H1 (cell line): ENCODE data around the gene DCAF6. TPM values are rescaled to one million over a fixed set of nuclear protein-coding genes. Genes with fewer than 3 reads are reported as not detected.

Source experiments
- CTCF ChIA-PET: fragments of 300-600 bp; sonication (Branson Sonifier 250); formaldehyde crosslinking; loops from one replicate; lab custom pipeline; 2021; ENCODE audit not compliant: partially characterized antibody; lab: Charles Lee
- POLR2A ChIA-PET: fragments of 300-600 bp; sonication (Branson Sonifier 250); formaldehyde crosslinking; loops from one replicate; lab custom pipeline; 2021; ENCODE audit warnings: inconsistent platforms; ENCODE audit not compliant: partially characterized antibody; lab: Charles Lee
- DNase-seq, 2 experiments: peaks; one replicate each; pipeline versions ENCODE4 v3.0.0 to v3.0.0-alpha.2; 2010 to 2022; ENCODE audit warnings: low spot score in 2 of 2, low read depth in 1 of 2, mixed read lengths in 1 of 2
- FAIRE-seq: peaks from 2 replicates; lab custom pipeline; 2011; peaks lifted over from hg19 to GRCh38; lab: Jason Lieb, UNC
- H2AFZ ChIP-seq: 2 replicates; pipeline ENCODE4 v1.8.1; 2012; ENCODE audit warnings: low read length, inconsistent platforms
- H2AK5ac ChIP-seq: 2 replicates; pipeline ENCODE4 v1.6.1; 2013; ENCODE audit warnings: low read depth, low read length
- H2BK120ac ChIP-seq: replicated peaks from 2 replicates; pipeline ENCODE3; 2013; ENCODE audit warnings: low read depth, low read length, inconsistent platforms
- H2BK12ac ChIP-seq: 2 replicates; pipeline ENCODE4 v1.6.1; 2013; ENCODE audit warnings: low read depth, low read length
- H2BK15ac ChIP-seq: 2 replicates; pipeline ENCODE4 v1.6.1; 2013; ENCODE audit warnings: low read length
- H2BK20ac ChIP-seq: 2 replicates; pipeline ENCODE4 v1.6.1; 2013; ENCODE audit warnings: low read length
- H2BK5ac ChIP-seq: 2 replicates; pipeline ENCODE4 v1.6.1; 2013; ENCODE audit warnings: low read depth, low read length
- H3K14ac ChIP-seq: 2 replicates; pipeline ENCODE4 v1.6.1; 2013; ENCODE audit warnings: inconsistent platforms; ENCODE audit not compliant: insufficient read length
- H3K18ac ChIP-seq: 2 replicates; pipeline ENCODE4 v1.6.1; 2013; ENCODE audit warnings: low read length; ENCODE audit errors: extremely low read depth
- H3K23ac ChIP-seq: 2 replicates; pipeline ENCODE4 v1.6.1; 2013; ENCODE audit warnings: inconsistent platforms; ENCODE audit not compliant: insufficient read length
- H3K23me2 ChIP-seq: 2 replicates; pipeline ENCODE4 v1.6.1; 2013; ENCODE audit warnings: low read depth, low read length
- H3K27ac ChIP-seq: 2 replicates; pipeline ENCODE4 v1.6.1; 2011; ENCODE audit warnings: low read depth, low read length, inconsistent platforms
- H3K27me3 ChIP-seq, 4 experiments: replicated peaks in 1 of 4; 1 replicate in 1 of 4; 2 replicates in 3 of 4; pipeline versions ENCODE4 v1.6.1 to v1.8.1; 2011 to 2013; ENCODE audit warnings: low read length in 3 of 4, mild to moderate bottlenecking in 3 of 4, inconsistent platforms in 2 of 4, mixed read lengths in 2 of 4, moderate library complexity in 1 of 4; ENCODE audit not compliant: control insufficient read depth in 3 of 4, insufficient read depth in 3 of 4; ENCODE audit errors: extremely low read depth in 1 of 4
- H3K36me3 ChIP-seq, 4 experiments: 2 replicates each; pipeline versions ENCODE4 v1.6.1 to v1.8.1; 2011 to 2013; ENCODE audit warnings: mild to moderate bottlenecking in 4 of 4, low read length in 3 of 4, moderate library complexity in 2 of 4, control low read depth in 1 of 4, inconsistent platforms in 1 of 4; ENCODE audit not compliant: insufficient read depth in 4 of 4, control insufficient read depth in 2 of 4
- H3K4ac ChIP-seq: replicated peaks from 2 replicates; pipeline ENCODE3; 2013; ENCODE audit warnings: low read length, low read depth, mixed read lengths, inconsistent platforms; ENCODE audit not compliant: insufficient read length
- H3K4me1 ChIP-seq, 4 experiments: replicated peaks in 1 of 4; 1 replicate in 1 of 4; 2 replicates in 3 of 4; pipeline versions ENCODE4 v1.6.1 to v1.8.1; 2011 to 2013; ENCODE audit warnings: low read length in 3 of 4, inconsistent platforms in 2 of 4, mixed read lengths in 1 of 4; ENCODE audit not compliant: insufficient read depth in 4 of 4, control insufficient read depth in 3 of 4
- H3K4me2 ChIP-seq, 2 experiments: 2 replicates each; pipeline versions ENCODE4 v1.6.1 to v1.8.1; 2011 to 2013; ENCODE audit warnings: low read depth in 2 of 2, low read length in 2 of 2, control low read depth in 1 of 2, inconsistent platforms in 1 of 2, mild to moderate bottlenecking in 1 of 2; ENCODE audit not compliant: insufficient read depth in 1 of 2
- H3K4me3 ChIP-seq, 4 experiments: fragments of 200-600, 300-600 bp in 1 of 4; sonication (generic), shearing (Covaris generic), sonication (Bioruptor Twin) in 1 of 4; 2 replicates each; pipeline versions ENCODE4 v1.5.1 to v1.8.1; 2011 to 2016; ENCODE audit warnings: low read length in 4 of 4, low read depth in 3 of 4, control low read depth in 2 of 4, inconsistent platforms in 2 of 4, mild to moderate bottlenecking in 2 of 4, mixed read lengths in 1 of 4, moderate library complexity in 1 of 4; ENCODE audit not compliant: insufficient read depth in 2 of 4; ENCODE audit errors: extremely low read depth in 1 of 4
- H3K56ac ChIP-seq: replicated peaks from 2 replicates; pipeline ENCODE3; 2013; ENCODE audit warnings: low read depth, mild to moderate bottlenecking, mixed read lengths, low read length, inconsistent platforms; ENCODE audit not compliant: insufficient read length
- H3K79me1 ChIP-seq: 2 replicates; pipeline ENCODE4 v1.6.1; 2013; ENCODE audit warnings: low read depth, low read length, control low read depth
- H3K79me2 ChIP-seq, 2 experiments: 2 replicates each; pipeline versions ENCODE4 v1.6.1 to v1.8.1; 2012 to 2013; ENCODE audit warnings: low read length in 2 of 2, mild to moderate bottlenecking in 2 of 2, inconsistent platforms in 1 of 2; ENCODE audit not compliant: insufficient read depth in 2 of 2, control insufficient read depth in 1 of 2
- H3K9ac ChIP-seq, 4 experiments: replicated peaks in 1 of 4; 1 replicate in 1 of 4; 2 replicates in 3 of 4; pipeline versions ENCODE4 v1.6.1 to v1.8.1; 2011 to 2013; ENCODE audit warnings: low read depth in 3 of 4, low read length in 3 of 4, control low read depth in 2 of 4, mild to moderate bottlenecking in 2 of 4, moderate library complexity in 2 of 4, inconsistent platforms in 1 of 4; ENCODE audit errors: extremely low read depth in 1 of 4
- H3K9me3 ChIP-seq, 2 experiments: 2 replicates each; pipeline versions ENCODE4 v1.6.1 to v1.8.1; 2012 to 2013; ENCODE audit warnings: mild to moderate bottlenecking in 2 of 2, moderate library complexity in 2 of 2, control low read depth in 1 of 2, inconsistent platforms in 1 of 2, low read depth in 1 of 2, low read length in 1 of 2, mixed read lengths in 1 of 2; ENCODE audit not compliant: insufficient read depth in 2 of 2
- H4K20me1 ChIP-seq, 2 experiments: replicated peaks in 1 of 2; 2 replicates each; pipeline versions ENCODE3 to v1.8.1; 2011 to 2013; ENCODE audit warnings: inconsistent platforms in 2 of 2, low read length in 2 of 2, mild to moderate bottlenecking in 1 of 2; ENCODE audit not compliant: insufficient read depth in 2 of 2, control insufficient read depth in 1 of 2
- H4K5ac ChIP-seq: 2 replicates; pipeline ENCODE4 v1.6.1; 2013; ENCODE audit warnings: low read length, low read depth, mixed read lengths, inconsistent platforms; ENCODE audit not compliant: insufficient read length
- H4K8ac ChIP-seq: 2 replicates; pipeline ENCODE4 v1.8.0; 2013; ENCODE audit warnings: mild to moderate bottlenecking, moderate library complexity, low read length, inconsistent platforms; ENCODE audit not compliant: insufficient read depth; ENCODE audit errors: extremely low read depth
- H4K91ac ChIP-seq: replicated peaks from 2 replicates; pipeline ENCODE3; 2013; ENCODE audit warnings: low read length, mixed read lengths, inconsistent platforms; ENCODE audit not compliant: insufficient read length
- CREB1 ChIP-seq: IDR thresholded peaks from 2 replicates; pipeline ENCODE4 v1.6.1; 2012; ENCODE audit warnings: inconsistent platforms
- CTBP2 ChIP-seq: IDR thresholded peaks from 2 replicates; pipeline ENCODE4 v1.7.0; 2011; ENCODE audit warnings: borderline replicate concordance, mild to moderate bottlenecking, moderate library complexity, mixed read lengths, low read length; ENCODE audit not compliant: insufficient read depth, insufficient read length
- RNF2 ChIP-seq: fragments of 200-900, 300-1000 bp; sonication (generic); IDR thresholded peaks from 2 replicates; pipeline ENCODE4 v1.7.1; 2016; ENCODE audit warnings: borderline replicate concordance, low read depth, mild to moderate bottlenecking, antibody characterized with exemption, low read length; ENCODE audit not compliant: poor library complexity, severe bottlenecking; ENCODE audit errors: missing control alignments
- SUZ12 ChIP-seq: fragments of 200-600 bp; sonication (generic); IDR thresholded peaks from 2 replicates; pipeline ENCODE4 v1.6.1; 2012; ENCODE audit warnings: mild to moderate bottlenecking, inconsistent platforms, low read length, moderate library complexity, mixed read lengths
- whole genome bisulfite sequencing, 2 experiments: shearing (Covaris generic) in 1 of 2; methylation state at CpG; one replicate each; pipeline versions ENCODE4 v1.1.6 to v1.1.7; 2013 to 2015; ENCODE audit warnings: low lambda C conversion rate in 2 of 2, mixed read lengths in 2 of 2, inconsistent platforms in 1 of 2, low coverage in 1 of 2, missing lambda C conversion rate in 1 of 2; ENCODE audit not compliant: insufficient replicate concordance in 2 of 2, insufficient coverage in 1 of 2, insufficient read length in 1 of 2; ENCODE audit errors: extremely low coverage in 1 of 2, missing lambda C conversion rate in 1 of 2; 5-methylcytosine and 5-hydroxymethylcytosine counted together
- polyA plus RNA-seq, 7 experiments: library from polyadenylated mRNA; depleted of rRNA in 3 of 7; stranded (reverse) in 5 of 7; unstranded in 2 of 7; fragments of >200 nt in 5 of 7; fragments of 200-250 nt in 2 of 7; gene quantifications; 1 replicate in 5 of 7; 2 replicates in 1 of 7; 4 replicates in 1 of 7; pipeline versions ENCODE4 v1.2.1 to v1.2.3, GENCODE V29; 2011 to 2013; ENCODE audit warnings: missing spikeins in 2 of 7, mixed read lengths in 2 of 7
- total RNA-seq: library from RNA; stranded (reverse); fragmentation: NEBNext Ultra II Directional; extraction: Animal tissue kit (Norgen Biotek cat#: 25700); gene quantifications from 2 replicates; pipeline ENCODE4 v1.2.1, GENCODE V29; 2021

DCAF6 gene
- total and polyA plus RNA-seq, 2 of the 8 experiments (the other 6 are each of a cell fraction or from before 2014, with no cell fraction given), result 12.3 to 17.4 TPM

- Histone ChIP-seq H3K27ac (no peak overlapping the region), H3K4me1 (peaks cover 0 to 3% (median 0%) of the 10 kb centered on the region in 4 experiments; a peak in 1 of 7 replicates), H3K4me2 (no peak overlapping the region), H3K79me1 (no peaks in the 10 kb centered on the region), H3K4me3 (no peak overlapping the region), H2BK120ac (no peak overlapping the region), H3K79me2 (no peaks in the 10 kb centered on the region), H2AFZ (no peak overlapping the region), H4K8ac (no peak overlapping the region), H3K9me3 (no peaks in the 10 kb centered on the region), H3K23me2 (no peaks in the 10 kb centered on the region), H2AK5ac (no peak overlapping the region), H4K5ac (no peak overlapping the region), H2BK15ac (no peak overlapping the region), H4K20me1 (peaks cover 0 to 2% of the 10 kb centered on the region in 2 experiments), H2BK12ac (no peak overlapping the region), H3K56ac (no peak overlapping the region), H3K36me3 (no peaks in the 10 kb centered on the region), H4K91ac (no peak overlapping the region), H3K9ac (no peak overlapping the region), H3K27me3 (no peaks in the 10 kb centered on the region), H2BK20ac (no peak overlapping the region), H3K4ac (no peak overlapping the region), H3K18ac (no peak overlapping the region), H3K14ac (no peak overlapping the region), H3K23ac (no peak overlapping the region), H2BK5ac (no peak overlapping the region)
- POLR2A ChIA-PET, result interaction anchor here (1.3 to 1.5 kb wide), 2 partner anchors 11 to 12 kb away, joined by 4 to 5 read pairs; partner anchors contain the start of genes DCAF6 and MPC2
- WGBS, 2 experiments, result 90% methylated on average over 2 of the region's 2 CpGs; no CpG with 5 or more reads in 1 of the 2 experiments
- CTCF ChIA-PET, result interaction anchor here (1.3 to 1.6 kb wide), 3 partner anchors 10 to 31 kb away, joined by 3 to 4 read pairs (median 3); no protein-coding TSS in a partner anchor
- DNase-seq, result no peak
- FAIRE-seq, result no peak
- TF ChIP-seq CREB1 (no peak), SUZ12 (no peak), CTBP2 (no peak), RNF2 (no peak)
These were observed 11.8 kb upstream of the DCAF6 start for GRCh38 chr1:167924543-167925231.
